A549 (cell line): ENCODE results near the gene IGF1R.

Experiments used
- BHLHE40 ChIP-seq: IDR thresholded peaks from 2 replicates; pipeline ENCODE4 v1.6.1; 2012; ENCODE audit warnings: low read depth, low read length, inconsistent platforms
- CEBPB ChIP-seq, 2 experiments: fragments of >200 bp in 1 of 2; sonication (Bioruptor Twin) in 1 of 2; formaldehyde crosslinking in 1 of 2; IDR thresholded peaks; 2 replicates each; pipeline ENCODE4 v1.6.1; 2012 to 2016
- ESRRA ChIP-seq: fragments of 150-350 bp; IDR thresholded peaks from 2 replicates; pipeline ENCODE4 v1.6.1; 2014; ENCODE audit warnings: mild to moderate bottlenecking, low read length, borderline replicate concordance
- MAZ ChIP-seq: fragments of 150-350 bp; IDR thresholded peaks from 2 replicates; pipeline ENCODE4 v1.6.1; 2014; ENCODE audit warnings: antibody characterized with exemption, low read depth, low read length, borderline replicate concordance
- POLR2A ChIP-seq: IDR thresholded peaks from 2 replicates; pipeline ENCODE4 v1.6.1; 2012; ENCODE audit warnings: mild to moderate bottlenecking, low read length
- RAD21 ChIP-seq, 2 experiments: fragments of >200 bp in 1 of 2; sonication (Bioruptor Twin) in 1 of 2; formaldehyde crosslinking in 1 of 2; IDR thresholded peaks in 1 of 2; conservative IDR thresholded peaks in 1 of 2; 2 replicates in 1 of 2; 3 replicates in 1 of 2; pipeline ENCODE4 v1.6.1; 2012 to 2018; ENCODE audit warnings: inconsistent platforms in 1 of 2
- REST ChIP-seq: fragments of 200-600 bp; sonication (generic); IDR thresholded peaks from 2 replicates; pipeline ENCODE4 v1.6.1; 2016; ENCODE audit warnings: antibody characterized with exemption, mild to moderate bottlenecking, moderate library complexity
- SMC3 ChIP-seq: fragments of >200 bp; sonication (Bioruptor Twin); formaldehyde crosslinking; IDR thresholded peaks from 3 replicates; pipeline ENCODE4 v1.6.1; 2018; ENCODE audit warnings: inconsistent platforms
- USF2 ChIP-seq: fragments of 450-650 bp; IDR thresholded peaks from 2 replicates; pipeline ENCODE4 v1.6.1; 2014; ENCODE audit warnings: antibody characterized with exemption
- TF ChIP-seq, protein P1 (sequence below): fragments of 150-350 bp; IDR thresholded peaks from 2 replicates; pipeline ENCODE4 v1.6.1; 2014; ENCODE audit warnings: low read depth, mild to moderate bottlenecking, low read length

GRCh38 chr15:98935736-98936135, 287.4 kb downstream of the IGF1R start:
- TF ChIP-seq SMC3 (no peak), MAZ (no peak), RAD21 (conservative IDR thresholded peaks at IDR 0.05 in 1 of 2, IDR thresholded peaks at IDR 0.05 in 1 of 2) (no peak), POLR2A (no peak), REST (no peak), BHLHE40 (no peak), USF2 (no peak), ESRRA (no peak), CEBPB (IDR thresholded peaks at IDR 0.05) (no peak)
- TF ChIP-seq, protein P1, sequence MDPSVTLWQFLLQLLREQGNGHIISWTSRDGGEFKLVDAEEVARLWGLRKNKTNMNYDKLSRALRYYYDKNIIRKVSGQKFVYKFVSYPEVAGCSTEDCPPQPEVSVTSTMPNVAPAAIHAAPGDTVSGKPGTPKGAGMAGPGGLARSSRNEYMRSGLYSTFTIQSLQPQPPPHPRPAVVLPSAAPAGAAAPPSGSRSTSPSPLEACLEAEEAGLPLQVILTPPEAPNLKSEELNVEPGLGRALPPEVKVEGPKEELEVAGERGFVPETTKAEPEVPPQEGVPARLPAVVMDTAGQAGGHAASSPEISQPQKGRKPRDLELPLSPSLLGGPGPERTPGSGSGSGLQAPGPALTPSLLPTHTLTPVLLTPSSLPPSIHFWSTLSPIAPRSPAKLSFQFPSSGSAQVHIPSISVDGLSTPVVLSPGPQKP, result no peak
